Subcutaneous adipose tissue (tissue), 4 donors: ENCODE results near the gene FOXO1. TPM values are rescaled to one million over a fixed set of nuclear protein-coding genes. Genes with fewer than 3 reads are reported as not detected.

Experiments
- CTCF ChIP-seq: fragments of 450-650 bp; IDR thresholded peaks from one replicate; pipeline ENCODE4 v1.5.1; 2016; ENCODE audit warnings: low read depth, mild to moderate bottlenecking, control low read depth, antibody characterized with exemption, moderate library complexity
- total RNA-seq, 4 donors: library from RNA; depleted of rRNA; stranded (reverse); fragments of >200 nt; gene quantifications; one replicate each; pipeline ENCODE4 v1.1.0, GENCODE V29; 2016

Gene FOXO1
- total RNA-seq, 4 donors from 2014 or later, result 93.0 to 198 (median 134) TPM

- no peak for TF ChIP-seq CTCF
Observed at GRCh38 chr13:40664350-40665125, 1.9 kb downstream of the FOXO1 start.

GRCh38 chr13:40662866-40663265 is 3.6 kb downstream of the FOXO1 start:
- TF ChIP-seq CTCF, result no peak

- no peak for TF ChIP-seq CTCF
Observed at GRCh38 chr13:40661875-40662665, 4.4 kb downstream of the FOXO1 start.

- TF ChIP-seq CTCF, result no peak
Observed at GRCh38 chr13:40660692-40661091, 5.7 kb downstream of the FOXO1 start.

- TF ChIP-seq CTCF, result no peak
Observed at GRCh38 chr13:40660141-40660664, 6.2 kb downstream of the FOXO1 start.

- TF ChIP-seq CTCF, result no peak
Observed at GRCh38 chr13:40657951-40658350, 8.5 kb downstream of the FOXO1 start.

GRCh38 chr13:40657307-40657706 is 9.1 kb downstream of the FOXO1 start:
- no peak for TF ChIP-seq CTCF
